Measurements from ENCODE around the gene ELAVL4. TPM values are rescaled to one million over a fixed set of nuclear protein-coding genes. Genes with fewer than 3 reads are reported as not detected.

Gene ELAVL4
- total RNA-seq, 1 donor from 2014 or later, result not detected

GRCh38 chr1:50177994-50178393 lies 69.3 kb downstream of the ELAVL4 start:
- intact Hi-C loops (cut with micrococcal nuclease), result no loop called here

- intact Hi-C loops (cut with micrococcal nuclease), result no loop called here
These were observed 70.9 kb downstream of the ELAVL4 start for GRCh38 chr1:50179639-50180038.

DNA sequence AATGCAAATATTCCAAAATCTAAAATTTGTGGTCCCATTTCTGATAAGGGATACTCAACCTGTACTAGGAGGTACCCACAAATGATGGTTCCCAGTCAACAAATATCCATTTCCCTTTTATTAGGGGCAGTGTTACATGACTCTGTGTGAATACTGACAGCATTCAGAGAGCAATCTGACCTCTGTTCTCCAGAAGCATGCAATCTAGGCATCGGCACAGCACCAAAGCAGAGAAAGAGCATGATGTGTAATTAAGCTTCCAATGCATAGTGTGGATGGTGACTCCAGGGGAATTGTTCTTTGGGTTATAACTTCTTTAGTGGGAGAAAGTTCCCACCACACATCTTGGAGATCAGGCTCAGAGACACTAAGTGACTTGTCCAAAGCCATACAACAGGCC lies 71.6 kb downstream of the ELAVL4 start:
- intact Hi-C loops (cut with micrococcal nuclease), result no loop called here

GRCh38 chr1:50181027-50181663 lies 72.4 kb downstream of the ELAVL4 start:
- intact Hi-C loops (cut with micrococcal nuclease), result no loop called here

- intact Hi-C loops (cut with micrococcal nuclease), result no loop called here
These were observed 74.8 kb downstream of the ELAVL4 start for GRCh38 chr1:50183378-50184133.

GRCh38 chr1:50189369-50189768 lies 80.6 kb downstream of the ELAVL4 start:
- intact Hi-C loops (cut with micrococcal nuclease), result no loop called here

DNA sequence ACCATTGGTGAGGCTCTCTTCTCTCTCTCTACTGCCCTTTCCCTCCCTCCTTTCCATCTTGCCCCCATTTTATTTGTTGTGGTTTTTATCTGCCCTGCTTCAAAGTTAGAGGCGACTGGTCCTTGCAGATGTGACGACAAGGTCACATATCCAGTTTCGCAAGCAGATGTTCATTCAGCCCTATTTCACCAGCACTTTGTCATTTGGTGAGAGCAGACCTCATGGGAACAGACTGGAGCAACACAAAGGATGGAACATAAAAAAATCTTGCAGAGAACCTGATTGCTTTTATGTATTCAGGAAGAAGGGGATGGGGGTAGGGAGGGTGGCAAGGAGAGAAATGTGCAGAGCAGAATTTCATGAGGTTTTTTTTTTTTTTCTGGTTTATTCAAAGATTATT lies 84.3 kb downstream of the ELAVL4 start:
- intact Hi-C loops (cut with micrococcal nuclease), result no loop called here

- intact Hi-C loops (cut with micrococcal nuclease), result no loop called here
These were observed 86.5 kb downstream of the ELAVL4 start for GRCh38 chr1:50195205-50195604.

DNA sequence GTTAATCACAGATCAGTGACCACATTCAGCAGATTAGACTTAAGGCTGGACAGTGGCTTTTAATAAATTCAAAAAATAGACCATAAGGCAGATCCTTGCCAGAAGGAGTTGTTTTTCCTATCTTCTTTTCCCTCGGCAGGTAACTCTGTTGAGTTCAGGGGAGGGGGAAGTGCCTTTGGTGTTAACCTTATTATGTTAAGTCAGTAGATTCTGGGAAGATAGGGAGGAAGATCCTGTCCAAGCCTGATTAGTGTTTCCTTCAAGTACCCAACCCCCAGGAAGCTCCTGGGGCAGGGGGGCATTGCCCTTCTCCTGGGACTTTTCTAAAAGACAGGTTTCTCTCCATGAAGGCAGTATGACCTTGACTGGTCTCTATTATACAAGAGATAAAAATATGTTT lies 87.4 kb downstream of the ELAVL4 start:
- intact Hi-C loops (cut with micrococcal nuclease), result no loop called here

- intact Hi-C loops (cut with micrococcal nuclease), result no loop called here
These were observed 88.5 kb downstream of the ELAVL4 start for GRCh38 chr1:50197216-50197615.

DNA sequence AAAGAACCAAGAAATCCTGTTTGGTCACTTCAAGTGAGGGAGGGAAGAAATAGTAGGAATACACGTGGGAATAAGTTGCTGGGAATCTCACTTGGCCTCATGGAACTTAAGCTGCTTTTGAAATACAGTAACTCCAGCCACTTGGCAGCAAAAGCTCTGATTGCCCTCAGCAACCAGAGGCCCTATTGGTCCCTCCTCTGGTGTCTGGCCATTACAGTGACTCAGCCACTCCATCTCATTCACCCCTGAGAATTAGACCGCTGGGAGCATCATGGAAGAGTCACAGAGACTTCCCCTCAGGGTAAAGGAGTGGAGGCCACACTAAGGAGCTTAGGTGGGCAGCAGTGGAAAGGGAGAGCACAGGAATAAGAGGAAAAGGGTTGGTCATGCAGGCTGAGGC lies 99.6 kb downstream of the ELAVL4 start:
- intact Hi-C loops (cut with micrococcal nuclease), result no loop called here

- intact Hi-C loops (cut with micrococcal nuclease), result no loop called here
These were observed 100.0 kb downstream of the ELAVL4 start for GRCh38 chr1:50208756-50209155.

GRCh38 chr1:50209749-50210148 lies 101.0 kb downstream of the ELAVL4 start:
- intact Hi-C loops (cut with micrococcal nuclease), result no loop called here

DNA sequence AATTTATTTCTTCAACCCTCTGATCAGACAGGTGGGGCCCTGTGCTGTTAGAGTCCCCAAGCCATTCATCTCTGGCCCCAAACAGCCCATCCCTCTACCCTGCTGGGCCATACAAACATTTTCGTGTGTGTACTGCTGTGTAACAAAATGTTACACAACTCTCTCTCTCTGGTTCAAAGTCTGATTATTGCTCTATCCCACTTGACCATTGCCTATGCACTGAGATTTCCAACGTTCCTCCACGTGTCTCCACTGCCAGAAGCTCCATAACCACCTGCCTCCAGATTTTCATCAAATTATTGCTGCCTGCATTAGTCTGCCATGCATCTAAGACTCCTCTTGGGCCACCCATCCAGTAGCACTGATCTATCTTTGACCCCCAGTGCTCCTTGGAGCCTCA lies 104.8 kb downstream of the ELAVL4 start:
- intact Hi-C loops (cut with micrococcal nuclease), result no loop called here

- intact Hi-C loops (cut with micrococcal nuclease), result no loop called here
These were observed 106.0 kb downstream of the ELAVL4 start for GRCh38 chr1:50214717-50215116.

GRCh38 chr1:50218344-50219120 lies 109.8 kb downstream of the ELAVL4 start:
- intact Hi-C loops (cut with micrococcal nuclease), result no loop called here

DNA sequence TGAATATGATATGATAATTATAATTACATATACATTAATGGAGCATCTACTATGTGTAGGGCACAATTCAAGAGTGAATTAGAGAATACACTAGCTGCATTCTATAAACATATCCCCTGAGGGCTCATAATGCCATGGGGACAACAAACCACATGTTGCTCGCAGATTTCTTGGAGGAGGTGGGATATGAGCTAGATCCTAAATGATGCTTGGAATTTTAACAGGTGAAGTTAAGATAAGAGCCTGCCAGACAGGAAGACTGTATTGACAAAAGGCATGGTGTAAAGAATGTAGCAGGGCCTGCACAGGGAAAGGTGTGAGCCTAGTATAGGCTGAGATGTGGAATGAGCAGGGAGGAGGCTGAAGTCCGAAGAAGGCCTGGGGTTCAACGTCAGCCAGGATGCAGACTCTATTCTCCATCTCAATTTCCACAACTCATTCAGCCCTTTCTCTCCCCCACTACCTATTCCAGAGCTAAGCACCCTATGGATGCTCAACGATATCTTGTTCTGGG lies 120.2 kb downstream of the ELAVL4 start:
- intact Hi-C loops (cut with micrococcal nuclease), result no loop called here

DNA sequence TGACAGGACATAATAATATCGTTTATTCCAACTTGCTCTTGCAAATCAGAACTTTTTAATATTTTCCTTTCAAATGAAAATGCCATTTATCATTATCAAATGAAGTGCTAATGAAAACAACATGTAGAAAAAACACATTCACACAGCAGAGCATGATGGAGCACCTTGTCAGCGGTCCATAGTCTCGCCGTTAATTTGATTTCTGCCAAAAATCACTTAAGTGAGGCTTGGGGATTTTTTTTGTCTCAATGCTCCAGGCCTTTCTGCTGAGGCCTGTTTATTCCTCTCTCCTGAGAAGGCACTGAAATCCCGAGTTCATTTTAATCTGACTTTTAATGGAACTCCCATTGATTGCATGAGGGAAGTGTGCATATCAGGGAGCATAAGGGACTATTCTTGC lies 122.5 kb downstream of the ELAVL4 start:
- intact Hi-C loops (cut with micrococcal nuclease), result no loop called here

- intact Hi-C loops (cut with micrococcal nuclease), result no loop called here
These were observed 123.6 kb downstream of the ELAVL4 start for GRCh38 chr1:50232336-50232735.

DNA sequence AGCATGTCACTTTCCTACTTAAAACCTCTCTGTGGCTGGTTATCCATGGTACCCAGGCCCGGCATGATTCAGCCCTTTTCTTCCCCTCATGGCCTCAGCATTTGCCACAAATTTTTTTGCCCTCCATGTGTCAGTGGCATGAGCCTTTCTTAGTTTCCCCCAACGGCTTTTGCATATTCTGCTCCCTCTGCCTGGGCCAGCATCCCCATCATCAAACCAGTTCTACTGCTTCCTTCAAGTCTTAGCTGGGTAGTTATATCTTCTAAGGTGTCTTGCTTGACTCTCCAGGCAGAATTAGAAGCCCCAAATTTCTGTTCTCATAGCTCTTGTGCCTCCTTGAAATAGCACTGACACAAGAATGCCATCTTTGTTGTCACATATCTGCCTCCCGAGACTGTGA lies 127.9 kb downstream of the ELAVL4 start:
- intact Hi-C loops (cut with micrococcal nuclease), result no loop called here

GRCh38 chr1:50237056-50237455 lies 128.3 kb downstream of the ELAVL4 start:
- intact Hi-C loops (cut with micrococcal nuclease), result no loop called here

GRCh38 chr1:50243939-50244338 lies 135.2 kb downstream of the ELAVL4 start:
- intact Hi-C loops (cut with micrococcal nuclease), result no loop called here

Measured in T-helper 1 cell treated with Interleukin-12 subunit alpha and Interleukin-12 subunit beta and Interleukin-4 antibody, amounts not matched to agents 30 ng/mL and 1 ng/mL, for 36 hours (primary cell).